ENCODE results near the gene KIAA1217.

- TF ChIP-seq, protein P1, sequence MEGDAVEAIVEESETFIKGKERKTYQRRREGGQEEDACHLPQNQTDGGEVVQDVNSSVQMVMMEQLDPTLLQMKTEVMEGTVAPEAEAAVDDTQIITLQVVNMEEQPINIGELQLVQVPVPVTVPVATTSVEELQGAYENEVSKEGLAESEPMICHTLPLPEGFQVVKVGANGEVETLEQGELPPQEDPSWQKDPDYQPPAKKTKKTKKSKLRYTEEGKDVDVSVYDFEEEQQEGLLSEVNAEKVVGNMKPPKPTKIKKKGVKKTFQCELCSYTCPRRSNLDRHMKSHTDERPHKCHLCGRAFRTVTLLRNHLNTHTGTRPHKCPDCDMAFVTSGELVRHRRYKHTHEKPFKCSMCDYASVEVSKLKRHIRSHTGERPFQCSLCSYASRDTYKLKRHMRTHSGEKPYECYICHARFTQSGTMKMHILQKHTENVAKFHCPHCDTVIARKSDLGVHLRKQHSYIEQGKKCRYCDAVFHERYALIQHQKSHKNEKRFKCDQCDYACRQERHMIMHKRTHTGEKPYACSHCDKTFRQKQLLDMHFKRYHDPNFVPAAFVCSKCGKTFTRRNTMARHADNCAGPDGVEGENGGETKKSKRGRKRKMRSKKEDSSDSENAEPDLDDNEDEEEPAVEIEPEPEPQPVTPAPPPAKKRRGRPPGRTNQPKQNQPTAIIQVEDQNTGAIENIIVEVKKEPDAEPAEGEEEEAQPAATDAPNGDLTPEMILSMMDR (conservative IDR thresholded peaks at IDR 0.05), result no peak
- no peak for TF ChIP-seq ZFX (IDR thresholded peaks at IDR 0.05)
Observed at GRCh38 chr10:24589265-24589664, 380.3 kb downstream of the KIAA1217 start.
